EL (cell line): ENCODE results near the gene ANKRD13A.
A peak's percentile ranks its signal among the peaks of the same experiment; 100 is the strongest.
"Not testable (repeated sequence)": the region's sequence is repeated elsewhere in the genome, so short reads cannot be mapped to it uniquely, and the experiment has no call there.

Experiments
- DNase-seq: peaks from one replicate; pipeline ENCODE4 v3.0.0-alpha.2; 2016

ANKRD13A gene

GRCh38 chr12:110008681-110009398 lies 9.6 kb downstream of the ANKRD13A start:
- DNase-seq, result not testable (repeated sequence)

- no peak for DNase-seq
Observed at GRCh38 chr12:110010853-110011723, 11.9 kb downstream of the ANKRD13A start.

- no peak for DNase-seq
Observed at GRCh38 chr12:110012137-110012536, 12.9 kb downstream of the ANKRD13A start.

- no peak for DNase-seq
Observed at GRCh38 chr12:110012659-110013058, 13.4 kb downstream of the ANKRD13A start.

GRCh38 chr12:110015132-110015531 lies 15.9 kb downstream of the ANKRD13A start:
- no peak for DNase-seq

GRCh38 chr12:110020956-110021355 lies 21.7 kb downstream of the ANKRD13A start:
- no peak for DNase-seq

GRCh38 chr12:110023059-110023980 lies 24.1 kb downstream of the ANKRD13A start:
- peak; percentile 72 for DNase-seq

GRCh38 chr12:110024051-110024450 lies 24.8 kb downstream of the ANKRD13A start:
- no peak for DNase-seq

GRCh38 chr12:110028323-110028722 lies 29.1 kb downstream of the ANKRD13A start:
- no peak for DNase-seq

- DNase-seq, result no peak
Observed at GRCh38 chr12:110029290-110029815, 30.1 kb downstream of the ANKRD13A start.

GRCh38 chr12:110033888-110034287 lies 34.7 kb downstream of the ANKRD13A start:
- no peak for DNase-seq

GRCh38 chr12:110035534-110036104 lies 36.4 kb downstream of the ANKRD13A start:
- DNase-seq, result no peak

- no peak for DNase-seq
Observed at GRCh38 chr12:110037315-110037714, 38.1 kb downstream of the ANKRD13A start.

- no peak for DNase-seq
Observed at GRCh38 chr12:110038741-110039084, 39.5 kb downstream of the ANKRD13A start.

- peak; percentile 96 for DNase-seq
Observed at GRCh38 chr12:110039085-110039807, 40.0 kb downstream of the ANKRD13A start.

- no peak for DNase-seq
Observed at GRCh38 chr12:110042264-110042663, 43.0 kb downstream of the ANKRD13A start.

GRCh38 chr12:110046451-110047187 lies 47.4 kb downstream of the ANKRD13A start:
- no peak for DNase-seq

GRCh38 chr12:110047297-110047940 lies 48.2 kb downstream of the ANKRD13A start:
- DNase-seq, result no peak

GRCh38 chr12:110048242-110049027 lies 49.2 kb downstream of the ANKRD13A start, which contains the start of gene C12orf76:
Gene C12orf76, minus strand, starts transcription at chr12:110048522. Its CDS starts 27 bp downstream, at chr12:110048495.
- DNase-seq, result peak; percentile 97
